Endothelial cell of umbilical vein (primary cell): ENCODE results near the gene KCNH8. TPM values are rescaled to one million over a fixed set of nuclear protein-coding genes. Genes with fewer than 3 reads are reported as not detected.

Experiments
- BruUV-seq: library from RNA; stranded (reverse); fragments of 400-500 nt; replicated peaks from 2 replicates; lab custom pipeline; 2021; lab: Mats Ljungman, UMichigan
- CTCF ChIA-PET: fragments of 300-600, 350-600 bp; sonication (Branson Sonifier 250); formaldehyde crosslinking; loops from one replicate; lab custom pipeline; 2021; ENCODE audit warnings: antibody characterized with exemption, inconsistent platforms; lab: Charles Lee
- POLR2A ChIA-PET: fragments of 300-600, 350-600 bp; sonication (Branson Sonifier 250); formaldehyde crosslinking; loops from one replicate; lab custom pipeline; 2021; ENCODE audit warnings: antibody characterized with exemption, inconsistent platforms; lab: Charles Lee
- DNase-seq: peaks from one replicate; pipeline ENCODE4 v3.0.0-alpha.2; 2011; ENCODE audit warnings: low read depth, low spot score
- FAIRE-seq: peaks from 2 replicates; lab custom pipeline; 2011; peaks lifted over from hg19 to GRCh38; lab: Jason Lieb, UNC
- H2AFZ ChIP-seq: 2 replicates; pipeline ENCODE4 v1.6.0; 2012; ENCODE audit warnings: low read depth, low read length, control low read depth, inconsistent platforms
- H3K27ac ChIP-seq: 2 replicates; pipeline ENCODE4 v1.5.1; 2011; ENCODE audit warnings: low read depth, mild to moderate bottlenecking, control low read depth, low read length, moderate library complexity; ENCODE audit not compliant: insufficient read depth
- H3K27me3 ChIP-seq, 2 experiments: 2 replicates each; pipeline versions ENCODE4 v1.6.0 to v1.6.1; 2011; ENCODE audit warnings: low read length in 2 of 2, mixed read lengths in 1 of 2; ENCODE audit not compliant: control insufficient read depth in 2 of 2, insufficient read depth in 2 of 2
- H3K36me3 ChIP-seq, 2 experiments: 2 replicates in 1 of 2; 3 replicates in 1 of 2; pipeline ENCODE4 v1.5.1; 2011; ENCODE audit warnings: low read length in 2 of 2, mild to moderate bottlenecking in 1 of 2, moderate library complexity in 1 of 2; ENCODE audit not compliant: control insufficient read depth in 2 of 2, insufficient read depth in 2 of 2; ENCODE audit errors: extremely low read depth in 1 of 2
- H3K4me1 ChIP-seq: 3 replicates; pipeline ENCODE4 v1.5.1; 2011; ENCODE audit warnings: mild to moderate bottlenecking, low read length; ENCODE audit not compliant: control insufficient read depth, insufficient read depth; ENCODE audit errors: extremely low read depth
- H3K4me2 ChIP-seq: 2 replicates; pipeline ENCODE4 v1.6.1; 2011; ENCODE audit warnings: low read length, control low read depth, mixed read lengths; ENCODE audit not compliant: insufficient read depth
- H3K4me3 ChIP-seq, 3 experiments: fragments of 200-600 bp in 1 of 3; sonication (generic), shearing (Covaris generic) in 1 of 3; replicated peaks in 1 of 3; 2 replicates each; pipeline ENCODE4 v1.5.1; 2011 to 2016; ENCODE audit warnings: control low read depth in 3 of 3, low read length in 3 of 3, mild to moderate bottlenecking in 2 of 3, inconsistent platforms in 1 of 3, low read depth in 1 of 3, moderate library complexity in 1 of 3; ENCODE audit not compliant: insufficient read depth in 1 of 3
- H3K79me2 ChIP-seq: 2 replicates; pipeline ENCODE4 v1.6.0; 2012; ENCODE audit warnings: low read length, inconsistent platforms; ENCODE audit not compliant: control insufficient read depth, insufficient read depth
- H3K9ac ChIP-seq: replicated peaks from 2 replicates; pipeline ENCODE3; 2011; ENCODE audit warnings: low read length, control low read depth; ENCODE audit not compliant: insufficient read depth; ENCODE audit errors: extremely low read depth
- H3K9me1 ChIP-seq: replicated peaks from 3 replicates; pipeline ENCODE4 v1.6.0; 2011; ENCODE audit warnings: mild to moderate bottlenecking, low read length; ENCODE audit not compliant: control insufficient read depth, insufficient read depth; ENCODE audit errors: extremely low read depth
- H3K9me3 ChIP-seq: replicated peaks from 2 replicates; pipeline ENCODE4 v1.5.1; 2012; ENCODE audit warnings: low read length, inconsistent platforms; ENCODE audit not compliant: control insufficient read depth, insufficient read depth
- H4K20me1 ChIP-seq: replicated peaks from 2 replicates; pipeline ENCODE3; 2011; ENCODE audit warnings: mild to moderate bottlenecking, low read length; ENCODE audit not compliant: control insufficient read depth, insufficient read depth; ENCODE audit errors: extremely low read depth
- CTCF ChIP-seq, 2 donors: IDR thresholded peaks; 1 replicate in 1 of 2; 2 replicates in 1 of 2; pipeline ENCODE4 v1.5.1; 2011; ENCODE audit warnings: low read length in 2 of 2, mild to moderate bottlenecking in 2 of 2, moderate library complexity in 2 of 2, control low read depth in 1 of 2, inconsistent platforms in 1 of 2, low read depth in 1 of 2; ENCODE audit not compliant: insufficient read depth in 1 of 2; ENCODE audit errors: extremely low read depth in 1 of 2
- EZH2 ChIP-seq: IDR thresholded peaks from 2 replicates; pipeline ENCODE4 v1.6.1; 2012; ENCODE audit warnings: borderline replicate concordance, low read depth, mild to moderate bottlenecking, moderate library complexity, low read length, inconsistent platforms; ENCODE audit not compliant: severe bottlenecking
- FOS ChIP-seq: IDR thresholded peaks from 2 replicates; pipeline ENCODE4 v1.6.1; 2011; ENCODE audit warnings: mild to moderate bottlenecking, low read length, moderate library complexity, borderline replicate concordance; ENCODE audit not compliant: insufficient read depth
- GATA2 ChIP-seq: IDR thresholded peaks from 2 replicates; pipeline ENCODE4 v1.7.0; 2011; ENCODE audit warnings: low read depth, mild to moderate bottlenecking, moderate library complexity, mixed read lengths, low read length; ENCODE audit not compliant: insufficient read length, insufficient read depth
- JUN ChIP-seq: IDR thresholded peaks from 2 replicates; pipeline ENCODE4 v1.6.1; 2011; ENCODE audit warnings: borderline replicate concordance, low read depth; ENCODE audit not compliant: insufficient read length, insufficient read depth
- MAX ChIP-seq: IDR thresholded peaks from 2 replicates; pipeline ENCODE4 v1.6.1; 2011; ENCODE audit not compliant: insufficient read depth, insufficient read length
- MYC ChIP-seq: IDR thresholded peaks from one replicate; pipeline ENCODE4 v1.6.1; 2011; ENCODE audit warnings: mild to moderate bottlenecking, low read depth, low read length
- POLR2A ChIP-seq: IDR thresholded peaks from 2 replicates; pipeline ENCODE4 v1.6.1; 2012; ENCODE audit warnings: low read depth, mild to moderate bottlenecking, control low read depth, low read length
- POLR2AphosphoS5 ChIP-seq: IDR thresholded peaks from 2 replicates; pipeline ENCODE4 v1.6.1; 2012; ENCODE audit warnings: low read depth, mild to moderate bottlenecking, control low read depth, low read length, moderate library complexity; ENCODE audit not compliant: insufficient read depth
- dilution Hi-C: fragments of 300-500 bp; cut with MboI; formaldehyde crosslinking; loops from one replicate; pipeline ENCODE4 v1.15.0; 2019; ENCODE audit warnings: low sequenced_read_pairs; ENCODE audit not compliant: extremely low pct_ligation_motif_present
- intact Hi-C: fragments of 100-400 bp; cut with micrococcal nuclease; formaldehyde crosslinking; loops from one replicate; pipeline ENCODE4 v1.10.0; 2022
- polyA plus RNA-seq, 4 experiments: library from polyadenylated mRNA; depleted of rRNA in 3 of 4; stranded (reverse) in 3 of 4; unstranded in 1 of 4; fragments of >200 nt; gene quantifications; 2 replicates each; pipeline versions ENCODE4 v1.2.1 to v1.2.3, GENCODE V29; 2011 to 2012; ENCODE audit warnings: missing spikeins in 1 of 4
- total RNA-seq: library from RNA; stranded (reverse); gene quantifications from 2 replicates; pipeline ENCODE4 v1.2.3, GENCODE V29; 2021

KCNH8 gene
- total and polyA plus RNA-seq, 2 donors (not counting 3 experiments of a cell fraction or from before 2014, with no cell fraction given), result not detected

GRCh38 chr3:19473971-19474580 is 325.8 kb downstream of the KCNH8 start:
- no peak overlapping the region for H3K4me2 ChIP-seq
- H3K27ac ChIP-seq, result no peak overlapping the region
- no peaks in the 10 kb centered on the region for H3K9me1 ChIP-seq
- H2AFZ ChIP-seq, result no peak overlapping the region
- H3K9ac ChIP-seq, result no peak overlapping the region
- TF ChIP-seq FOS (no peak), MYC (no peak), CTCF (IDR thresholded peaks at IDR 0.05; ENCODE audit: extremely low read depth in 1 of 2, insufficient read depth in 1 of 2, low read depth in 1 of 2, low read length in 2 of 2) (no peak), POLR2A (no peak), GATA2 (no peak), MAX (no peak), JUN (no peak), EZH2 (no peak), POLR2AphosphoS5 (no peak)
- H3K27me3 ChIP-seq, result no peaks in the 10 kb centered on the region
- H3K36me3 ChIP-seq, result no peaks in the 10 kb centered on the region
- FAIRE-seq (no peak), DNase-seq (no peak)
- dilution Hi-C loops, result no loop called here
- no peaks in the 10 kb centered on the region for H3K79me2 ChIP-seq
- CTCF ChIA-PET, result no interaction called here
- POLR2A ChIA-PET, result no interaction called here
- H3K4me1 ChIP-seq, result no peaks in the 10 kb centered on the region
- no peaks in the 10 kb centered on the region for H4K20me1 ChIP-seq
- no TSS peak for BruUV-seq
- intact Hi-C loops, result no loop called here
- H3K4me3 ChIP-seq, result no peak overlapping the region
- H3K9me3 ChIP-seq, result no peaks in the 10 kb centered on the region
